Endodermal cell (in vitro differentiated cells): ENCODE measurements around the gene NUF2. TPM values are rescaled to one million over a fixed set of nuclear protein-coding genes. Genes with fewer than 3 reads are reported as not detected.
"Not testable (repeated sequence)": the region's sequence is repeated elsewhere in the genome, so short reads cannot be mapped to it uniquely, and the experiment has no call there.

Experiments used
- DNase-seq: peaks from one replicate; pipeline ENCODE4 v3.0.0-alpha.2; 2017
- H3K27ac ChIP-seq: 2 replicates; pipeline ENCODE4 v1.5.1; 2013; ENCODE audit warnings: mild to moderate bottlenecking, low read depth, low read length, moderate library complexity
- H3K27me3 ChIP-seq: 2 replicates; pipeline ENCODE4 v1.6.1; 2013; ENCODE audit warnings: mild to moderate bottlenecking, low read length, moderate library complexity; ENCODE audit not compliant: insufficient read depth, control insufficient read depth, poor library complexity, severe bottlenecking
- H3K36me3 ChIP-seq: 2 replicates; pipeline ENCODE4 v1.7.0; 2013; ENCODE audit warnings: mild to moderate bottlenecking, low read length, moderate library complexity; ENCODE audit not compliant: control insufficient read depth, insufficient read depth
- H3K4me1 ChIP-seq: one replicate; pipeline ENCODE4 v1.7.0; 2013; ENCODE audit warnings: low read length; ENCODE audit not compliant: control insufficient read depth, insufficient read depth
- H3K4me3 ChIP-seq: 2 replicates; pipeline ENCODE4 v1.5.1; 2013; ENCODE audit warnings: mild to moderate bottlenecking, low read length, moderate library complexity
- H3K9ac ChIP-seq: 2 replicates; pipeline ENCODE4 v1.6.1; 2013; ENCODE audit warnings: mild to moderate bottlenecking, low read length, moderate library complexity; ENCODE audit not compliant: poor library complexity, severe bottlenecking; ENCODE audit errors: extremely low read depth
- H3K9me3 ChIP-seq: 2 replicates; pipeline ENCODE4 v1.6.1; 2013; ENCODE audit warnings: mild to moderate bottlenecking, low read length, moderate library complexity; ENCODE audit not compliant: control insufficient read depth
- H3K27ac Mint-ChIP-seq: 2 replicates; pipeline ENCODE4 v1.8.0; 2020; ENCODE audit warnings: mixed read lengths
- H3K27me3 Mint-ChIP-seq: 2 replicates; pipeline ENCODE4 v1.8.0; 2021; ENCODE audit warnings: mild to moderate bottlenecking, mixed read lengths; ENCODE audit not compliant: insufficient read depth
- H3K36me3 Mint-ChIP-seq: 2 replicates; pipeline ENCODE4 v1.8.0; 2020; ENCODE audit warnings: low read depth, mixed read lengths
- H3K4me1 Mint-ChIP-seq: 2 replicates; pipeline ENCODE4 v1.8.0; 2020; ENCODE audit warnings: mixed read lengths
- H3K4me3 Mint-ChIP-seq: 2 replicates; pipeline ENCODE4 v1.8.0; 2020; ENCODE audit warnings: mild to moderate bottlenecking, moderate library complexity, mixed read lengths
- H3K9me3 Mint-ChIP-seq: 2 replicates; pipeline ENCODE4 v1.8.0; 2020; ENCODE audit warnings: mild to moderate bottlenecking, mixed read lengths
- WGBS, 2 experiments: methylation state at CpG; one replicate each; pipeline versions ENCODE4 v1.1.5 to v1.1.7; 2013; ENCODE audit warnings: missing lambda C conversion rate in 2 of 2, mixed read lengths in 1 of 2; ENCODE audit not compliant: insufficient coverage in 1 of 2, insufficient read length in 1 of 2; 5-methylcytosine and 5-hydroxymethylcytosine counted together
- total RNA-seq, 2 donors: library from RNA; stranded (reverse); fragmentation: NEBNext Ultra II Directional in 1 of 2; extraction: Animal tissue kit (Norgen Biotek cat#: 25700) in 1 of 2; gene quantifications; 2 replicates in 1 of 2; 3 replicates in 1 of 2; pipeline ENCODE4 v1.2.1, GENCODE V29; 2021
- TF ChIP-seq, protein P1 (sequence below): fragments of 200-600 bp; sonication (generic); conservative IDR thresholded peaks from 2 replicates; pipeline ENCODE4 v1.5.0; 2021; ENCODE audit warnings: antibody characterized with exemption, mild to moderate bottlenecking

The NUF2 gene
- total RNA-seq, 2 donors from 2014 or later: 28.8 to 35.8 TPM

DNA sequence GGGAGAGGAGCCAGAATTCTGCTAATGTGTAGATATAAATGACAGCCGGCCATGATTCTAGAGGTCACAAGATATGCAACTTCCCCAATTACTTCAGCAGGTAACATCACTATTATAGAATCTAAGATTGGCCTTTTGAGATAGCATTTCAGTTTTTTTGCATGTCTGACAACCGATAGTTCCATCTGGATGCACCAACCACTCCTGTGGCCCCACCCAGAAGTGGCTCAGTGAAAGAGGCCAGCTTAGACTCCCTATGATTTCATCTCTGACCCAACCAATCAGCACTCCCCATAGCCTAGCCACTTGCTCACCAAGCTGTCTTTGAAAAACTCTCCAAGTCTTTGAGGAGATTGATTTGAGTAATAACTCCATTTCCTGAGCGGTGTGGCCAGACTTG is 30.3 kb upstream of the NUF2 start:
- no peak overlapping the region for H3K27ac ChIP-seq
- WGBS, 2 experiments: 86 to 97% methylated on average over 2 to 3 of the region's 3 CpGs
- Mint-ChIP-seq H3K27me3 (no peaks in the 10 kb centered on the region), H3K36me3 (peaks cover 32% of the 10 kb centered on the region), H3K9me3 (peaks cover 33% of the 10 kb centered on the region), H3K4me1 (peaks cover 11% of the 10 kb centered on the region), H3K27ac (no peak overlapping the region), H3K4me3 (no peak overlapping the region)
- no peaks in the 10 kb centered on the region for H3K27me3 ChIP-seq
- peaks cover 18% of the 10 kb centered on the region for H3K9me3 ChIP-seq
- TF ChIP-seq, protein P1, sequence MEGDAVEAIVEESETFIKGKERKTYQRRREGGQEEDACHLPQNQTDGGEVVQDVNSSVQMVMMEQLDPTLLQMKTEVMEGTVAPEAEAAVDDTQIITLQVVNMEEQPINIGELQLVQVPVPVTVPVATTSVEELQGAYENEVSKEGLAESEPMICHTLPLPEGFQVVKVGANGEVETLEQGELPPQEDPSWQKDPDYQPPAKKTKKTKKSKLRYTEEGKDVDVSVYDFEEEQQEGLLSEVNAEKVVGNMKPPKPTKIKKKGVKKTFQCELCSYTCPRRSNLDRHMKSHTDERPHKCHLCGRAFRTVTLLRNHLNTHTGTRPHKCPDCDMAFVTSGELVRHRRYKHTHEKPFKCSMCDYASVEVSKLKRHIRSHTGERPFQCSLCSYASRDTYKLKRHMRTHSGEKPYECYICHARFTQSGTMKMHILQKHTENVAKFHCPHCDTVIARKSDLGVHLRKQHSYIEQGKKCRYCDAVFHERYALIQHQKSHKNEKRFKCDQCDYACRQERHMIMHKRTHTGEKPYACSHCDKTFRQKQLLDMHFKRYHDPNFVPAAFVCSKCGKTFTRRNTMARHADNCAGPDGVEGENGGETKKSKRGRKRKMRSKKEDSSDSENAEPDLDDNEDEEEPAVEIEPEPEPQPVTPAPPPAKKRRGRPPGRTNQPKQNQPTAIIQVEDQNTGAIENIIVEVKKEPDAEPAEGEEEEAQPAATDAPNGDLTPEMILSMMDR: no peak
- H3K4me3 ChIP-seq: no peak overlapping the region
- H3K36me3 ChIP-seq: no peaks in the 10 kb centered on the region
- DNase-seq: no peak
- H3K4me1 ChIP-seq: peaks cover 5% of the 10 kb centered on the region
- no peak overlapping the region for H3K9ac ChIP-seq

DNA sequence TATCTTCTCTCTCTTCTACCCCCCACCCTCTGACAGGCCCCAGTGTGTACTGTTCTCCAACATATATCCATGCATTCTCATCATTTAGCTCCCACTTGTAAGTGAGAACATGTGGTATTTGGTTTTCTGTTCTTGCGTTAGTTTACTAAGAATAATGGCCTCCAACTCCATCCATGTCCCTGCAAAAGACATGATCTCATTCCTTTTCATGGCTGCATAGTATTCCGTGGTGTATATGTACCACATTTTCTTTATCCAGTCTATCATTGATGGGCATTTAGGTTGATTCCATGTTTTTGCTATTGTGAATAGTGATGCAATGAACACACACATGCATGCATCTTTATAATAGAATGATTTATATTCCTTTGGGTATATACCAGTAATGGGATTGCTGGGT is 29.6 kb upstream of the NUF2 start:
- not testable (repeated sequence) for H3K4me3 ChIP-seq, H3K27ac Mint-ChIP-seq, H3K27me3 ChIP-seq, H3K9ac ChIP-seq, H3K27ac ChIP-seq, H3K27me3 Mint-ChIP-seq, DNase-seq, H3K4me3 Mint-ChIP-seq, H3K36me3 ChIP-seq
- Mint-ChIP-seq H3K4me1 (peaks cover 15% of the 10 kb centered on the region), H3K9me3 (peaks cover 33% of the 10 kb centered on the region), H3K36me3 (peaks cover 32% of the 10 kb centered on the region)
- WGBS, 2 experiments: 100% methylated on average over 2 of the region's 2 CpGs; no CpG with 5 or more reads in 1 of the 2 experiments
- peaks cover 18% of the 10 kb centered on the region for H3K9me3 ChIP-seq
- peaks cover 11% of the 10 kb centered on the region for H3K4me1 ChIP-seq

DNA sequence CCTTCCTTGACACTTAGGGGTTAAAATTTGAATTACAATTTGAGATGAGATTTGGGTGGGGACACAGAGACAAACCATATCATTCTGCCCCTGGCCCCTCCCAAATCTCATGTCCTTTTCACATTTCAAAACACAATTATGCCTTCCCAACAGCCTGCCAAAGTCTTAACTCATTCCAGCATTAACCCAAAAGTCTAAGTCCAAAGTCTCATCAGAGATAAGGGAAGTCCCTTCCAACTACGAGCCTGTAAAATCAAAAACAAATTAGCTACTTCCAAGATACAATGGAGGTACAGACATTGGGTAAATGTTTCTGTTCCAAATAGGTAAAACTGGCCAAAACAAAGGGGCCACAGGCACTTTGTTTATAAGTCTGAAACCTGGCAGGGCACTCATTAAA is 28.3 kb upstream of the NUF2 start:
- H3K27me3 ChIP-seq, H3K27ac ChIP-seq, H3K4me3 Mint-ChIP-seq, H3K36me3 ChIP-seq, DNase-seq, H3K9ac ChIP-seq, H3K27me3 Mint-ChIP-seq, H3K27ac Mint-ChIP-seq: not testable (repeated sequence)
- Mint-ChIP-seq H3K4me1 (peaks cover 22% of the 10 kb centered on the region), H3K36me3 (peaks cover 32% of the 10 kb centered on the region), H3K9me3 (peaks cover 33% of the 10 kb centered on the region)
- 92% methylated on average over 1 of the region's 1 CpG; no CpG with 5 or more reads in 1 of the 2 experiments for WGBS, 2 experiments
- Histone ChIP-seq H3K9me3 (peaks cover 18% of the 10 kb centered on the region), H3K4me1 (peaks cover 19% of the 10 kb centered on the region), H3K4me3 (peak overlapping the region; percentile 41)

DNA sequence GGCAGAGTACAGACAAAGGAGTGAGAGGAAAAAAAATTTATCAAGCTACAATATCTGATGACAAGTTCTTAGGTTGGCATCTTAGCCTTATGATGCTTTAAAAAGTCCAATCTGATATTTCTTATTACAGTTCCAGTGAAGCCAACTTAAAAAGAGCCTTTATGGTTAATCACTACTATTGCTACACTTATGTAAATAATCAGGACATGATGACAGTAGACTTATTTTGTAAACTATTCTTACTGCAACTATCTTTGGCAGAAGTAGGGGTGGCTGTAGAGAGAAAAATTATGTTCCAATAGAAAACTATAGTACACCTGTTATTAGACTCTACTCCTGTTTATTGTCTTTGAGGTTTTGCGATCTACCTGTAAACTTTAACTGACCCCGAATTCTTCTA is 25.8 kb upstream of the NUF2 start:
- peaks cover 18% of the 10 kb centered on the region for H3K9me3 ChIP-seq
- no peak for DNase-seq
- H3K4me3 ChIP-seq: no peak overlapping the region
- H3K4me1 Mint-ChIP-seq: peaks cover 45% of the 10 kb centered on the region
- peaks cover 35% of the 10 kb centered on the region for H3K36me3 Mint-ChIP-seq
- TF ChIP-seq, protein P1: no peak
- H3K27ac Mint-ChIP-seq: no peak overlapping the region
- H3K27ac ChIP-seq: no peak overlapping the region
- peaks cover 33% of the 10 kb centered on the region for H3K9me3 Mint-ChIP-seq
- no peaks in the 10 kb centered on the region for H3K36me3 ChIP-seq
- H3K4me3 Mint-ChIP-seq: no peak overlapping the region
- peaks cover 22% of the 10 kb centered on the region for H3K4me1 ChIP-seq
- H3K9ac ChIP-seq: no peak overlapping the region
- WGBS, 2 experiments: 92 to 99% methylated on average over 2 of the region's 2 CpGs
- H3K27me3 Mint-ChIP-seq: no peaks in the 10 kb centered on the region
- H3K27me3 ChIP-seq: no peaks in the 10 kb centered on the region
